HEK293 (cell line): ENCODE measurements around the gene OSBPL1A.

Experiments used
- CTCF ChIA-PET: fragments of 350-600 bp; formaldehyde crosslinking; extraction: SDS; loops from one replicate; lab custom pipeline; 2021; ENCODE audit warnings: antibody characterized with exemption; lab: Yijun Ruan, JAX
- POLR2A ChIA-PET: fragments of 300-600 bp; formaldehyde crosslinking; extraction: SDS; loops from one replicate; lab custom pipeline; 2020; ENCODE audit warnings: antibody characterized with exemption, inconsistent platforms; lab: Yijun Ruan, JAX
- H3K27ac ChIP-seq: fragments of 200-500 bp; sonication (Bioruptor generic); 2 replicates; pipeline ENCODE4 v1.5.1; 2014; ENCODE audit warnings: low read depth, low read length, control low read depth, inconsistent platforms; ENCODE audit errors: extremely low read depth
- H3K36me3 ChIP-seq, 2 experiments: fragments of 200-500 bp in 1 of 2; sonication (Bioruptor generic) in 1 of 2; 1 replicate in 1 of 2; 2 replicates in 1 of 2; pipeline ENCODE4 v1.5.1; 2014 to 2017; ENCODE audit warnings: inconsistent platforms in 2 of 2, low read length in 2 of 2; ENCODE audit not compliant: control insufficient read depth in 2 of 2, insufficient read depth in 1 of 2
- H3K4me1 ChIP-seq: fragments of 200-500 bp; sonication (Bioruptor generic); 2 replicates; pipeline ENCODE4 v1.5.1; 2014; ENCODE audit warnings: mild to moderate bottlenecking, low read length, inconsistent platforms; ENCODE audit not compliant: control insufficient read depth, insufficient read depth
- H3K4me3 ChIP-seq: 2 replicates; pipeline ENCODE4 v1.5.1; 2011; ENCODE audit warnings: low read depth, mild to moderate bottlenecking, control low read depth, low read length, moderate library complexity
- H3K9me3 ChIP-seq: fragments of 200-500 bp; sonication (Bioruptor generic); 2 replicates; pipeline ENCODE4 v1.5.1; 2014; ENCODE audit warnings: low read depth, low read length, inconsistent platforms; ENCODE audit not compliant: control insufficient read depth, insufficient read depth
- CTCF ChIP-seq: fragments of 450-650 bp; formaldehyde crosslinking; IDR thresholded peaks from 2 replicates; pipeline ENCODE4 v1.5.1; 2016; ENCODE audit warnings: missing biosample characterization, missing genetic modification characterization
- EGR2 ChIP-seq: fragments of 450-650 bp; formaldehyde crosslinking; IDR thresholded peaks from 2 replicates; pipeline ENCODE4 v1.5.1; 2016; ENCODE audit warnings: low read depth, missing biosample characterization, missing genetic modification characterization
- FEZF1 ChIP-seq: fragments of 450-650 bp; formaldehyde crosslinking; IDR thresholded peaks from 2 replicates; pipeline ENCODE4 v1.5.1; 2016; ENCODE audit warnings: missing biosample characterization, missing genetic modification characterization
- GLIS1 ChIP-seq: fragments of 450-650 bp; formaldehyde crosslinking; IDR thresholded peaks from 2 replicates; pipeline ENCODE4 v1.5.1; 2016; ENCODE audit warnings: missing biosample characterization, missing genetic modification characterization
- HOXC10 ChIP-seq: sonication (generic); formaldehyde crosslinking; IDR thresholded peaks from 2 replicates; pipeline ENCODE4 v1.8.1; 2023; ENCODE audit warnings: mild to moderate bottlenecking, missing genetic modification reagents
- SP7 ChIP-seq: fragments of 450-650 bp; formaldehyde crosslinking; IDR thresholded peaks from 2 replicates; pipeline ENCODE4 v1.5.1; 2016; ENCODE audit warnings: missing biosample characterization, missing genetic modification characterization
- TCF7L2 ChIP-seq: IDR thresholded peaks from 2 replicates; pipeline ENCODE4 v1.6.1; 2011; ENCODE audit warnings: low read depth, mild to moderate bottlenecking, inconsistent platforms, low read length, moderate library complexity, borderline replicate concordance
- ZBTB44 ChIP-seq: fragments of 450-650 bp; IDR thresholded peaks from 2 replicates; pipeline ENCODE4 v1.5.1; 2018; ENCODE audit warnings: missing biosample characterization, mild to moderate bottlenecking, missing genetic modification characterization
- ZBTB49 ChIP-seq: fragments of 450-650 bp; formaldehyde crosslinking; IDR thresholded peaks from 2 replicates; pipeline ENCODE4 v1.5.1; 2016; ENCODE audit warnings: missing biosample characterization, missing genetic modification characterization, low read depth
- ZFP3 ChIP-seq: fragments of 450-650 bp; formaldehyde crosslinking; IDR thresholded peaks from 2 replicates; pipeline ENCODE4 v1.5.1; 2016; ENCODE audit warnings: low read depth, missing biosample characterization, missing genetic modification characterization
- ZFP37 ChIP-seq: fragments of 450-650 bp; formaldehyde crosslinking; IDR thresholded peaks from 2 replicates; pipeline ENCODE4 v1.5.1; 2016; ENCODE audit warnings: missing biosample characterization, missing genetic modification characterization
- ZNF155 ChIP-seq: fragments of 450-650 bp; formaldehyde crosslinking; IDR thresholded peaks from 2 replicates; pipeline ENCODE4 v1.5.1; 2016; ENCODE audit warnings: missing biosample characterization, missing genetic modification characterization
- ZNF19 ChIP-seq: fragments of 450-650 bp; formaldehyde crosslinking; IDR thresholded peaks from 2 replicates; pipeline ENCODE4; 2016; ENCODE audit warnings: missing biosample characterization, missing genetic modification characterization, low read depth
- ZNF23 ChIP-seq: fragments of 450-650 bp; formaldehyde crosslinking; IDR thresholded peaks from 2 replicates; pipeline ENCODE4 v1.5.1; 2016; ENCODE audit warnings: missing biosample characterization, missing genetic modification characterization, borderline replicate concordance
- ZNF24 ChIP-seq: fragments of 450-650 bp; formaldehyde crosslinking; IDR thresholded peaks from 2 replicates; pipeline ENCODE4 v1.5.1; 2016; ENCODE audit warnings: missing biosample characterization, missing genetic modification characterization
- ZNF311 ChIP-seq: fragments of 450-650 bp; formaldehyde crosslinking; IDR thresholded peaks from 2 replicates; pipeline ENCODE4 v1.5.1; 2017; ENCODE audit warnings: missing biosample characterization, missing genetic modification characterization, borderline replicate concordance
- ZNF324 ChIP-seq: fragments of 450-650 bp; formaldehyde crosslinking; IDR thresholded peaks from 2 replicates; pipeline ENCODE4 v1.5.1; 2016; ENCODE audit warnings: missing biosample characterization, missing genetic modification characterization
- ZNF350 ChIP-seq: fragments of 450-650 bp; formaldehyde crosslinking; IDR thresholded peaks from 2 replicates; pipeline ENCODE4 v1.5.0; 2017; ENCODE audit warnings: missing biosample characterization, mild to moderate bottlenecking, missing genetic modification characterization
- ZNF423 ChIP-seq: fragments of 450-650 bp; formaldehyde crosslinking; IDR thresholded peaks from 2 replicates; pipeline ENCODE4 v1.5.1; 2016; ENCODE audit warnings: missing biosample characterization, missing genetic modification characterization
- ZNF518A ChIP-seq: fragments of 450-650 bp; formaldehyde crosslinking; conservative IDR thresholded peaks from 2 replicates; pipeline ENCODE4 v1.5.1; 2016; ENCODE audit warnings: low read depth, missing biosample characterization, missing genetic modification characterization
- ZNF580 ChIP-seq: fragments of 450-650 bp; formaldehyde crosslinking; IDR thresholded peaks from 2 replicates; pipeline ENCODE4 v1.5.1; 2016; ENCODE audit warnings: missing biosample characterization, missing genetic modification characterization
- ZNF645 ChIP-seq: fragments of 450-650 bp; formaldehyde crosslinking; IDR thresholded peaks from 2 replicates; pipeline ENCODE4; 2016; ENCODE audit warnings: missing biosample characterization, missing genetic modification characterization
- ZNF670 ChIP-seq: fragments of 450-650 bp; formaldehyde crosslinking; IDR thresholded peaks from 2 replicates; pipeline ENCODE4 v1.5.1; 2016; ENCODE audit warnings: missing biosample characterization, missing genetic modification characterization, low read depth
- ZNF837 ChIP-seq: fragments of 450-650 bp; formaldehyde crosslinking; IDR thresholded peaks from 2 replicates; pipeline ENCODE4 v1.5.1; 2016; ENCODE audit warnings: missing biosample characterization, missing genetic modification characterization
- ZNF843 ChIP-seq: fragments of 450-650 bp; formaldehyde crosslinking; IDR thresholded peaks from 2 replicates; pipeline ENCODE4 v1.5.1; 2016; ENCODE audit warnings: missing biosample characterization, missing genetic modification characterization
- ZSCAN30 ChIP-seq: fragments of 450-650 bp; IDR thresholded peaks from 2 replicates; pipeline ENCODE4 v1.5.1; 2018; ENCODE audit warnings: missing biosample characterization, mild to moderate bottlenecking, missing genetic modification characterization, moderate library complexity
- ZXDB ChIP-seq: fragments of 450-650 bp; formaldehyde crosslinking; IDR thresholded peaks from 2 replicates; pipeline ENCODE4 v1.5.1; 2016; ENCODE audit warnings: missing biosample characterization, missing genetic modification characterization

Gene OSBPL1A

GRCh38 chr18:24319757-24320156, 77.9 kb downstream of the OSBPL1A start (continued):
- no peak for TF ChIP-seq ZNF518A (tag by site-specific recombination)
- TF ChIP-seq ZNF843 (tag by site-specific recombination): peak; percentile 17; the same call in 1 of the 2 replicates
- peak; percentile 53; the same call in 1 of the 2 replicates for TF ChIP-seq ZXDB (tag by site-specific recombination)
- TF ChIP-seq ZNF19 (tag by site-specific recombination): no peak
- TF ChIP-seq ZFP37 (tag by site-specific recombination): no peak
- no peak for TF ChIP-seq ZNF837 (tag by site-specific recombination)
- TF ChIP-seq GLIS1 (tag by site-specific recombination): peak; percentile 6; the same call in 1 of the 2 replicates
- TF ChIP-seq ZNF645 (tag by site-specific recombination): no peak
- no peak; the same call in 1 of the 2 replicates for TF ChIP-seq ZNF580 (tag by site-specific recombination)
- no peak for TF ChIP-seq SP7 (tag by site-specific recombination)
- TF ChIP-seq ZNF423 (tag by site-specific recombination): no peak
- TF ChIP-seq ZFP3 (tag by site-specific recombination): no peak
- no peak for TF ChIP-seq ZNF24
- TF ChIP-seq ZBTB49 (tag by site-specific recombination): no peak
- TF ChIP-seq ZNF350 (tag by site-specific recombination): no peak
- no peak for TF ChIP-seq ZNF324 (tag by site-specific recombination)

GRCh38 chr18:24317370-24317769, 80.3 kb downstream of the OSBPL1A start:
- no peaks in the 10 kb centered on the region; a peak in 1 of 3 replicates for H3K36me3 ChIP-seq
- H3K27ac ChIP-seq: no peak overlapping the region
- peaks cover 7% of the 10 kb centered on the region for H3K4me1 ChIP-seq
- ChIA-PET POLR2A (no interaction called here), CTCF (no interaction called here)
- H3K9me3 ChIP-seq: no peaks in the 10 kb centered on the region
- H3K4me3 ChIP-seq: no peak overlapping the region
- no peak for TF ChIP-seq ZSCAN30 (tag by site-specific recombination)
- no peak for TF ChIP-seq EGR2
- no peak for TF ChIP-seq ZBTB44 (tag by site-specific recombination)
- no peak for TF ChIP-seq ZNF311 (tag by site-specific recombination)
- no peak for TF ChIP-seq ZNF23 (tag by site-specific recombination)
- peak; percentile 50 for TF ChIP-seq FEZF1 (tag by site-specific recombination)
- TF ChIP-seq TCF7L2: 0 out of 2 replicates have a peak, but pooled peaks have one; percentile 12
- TF ChIP-seq ZNF670: no peak
- TF ChIP-seq CTCF (tag by site-specific recombination): no peak
- TF ChIP-seq HOXC10 (CRISPR knock-in tag): no peak
- TF ChIP-seq ZNF155 (tag by site-specific recombination): no peak
